Neural cell (in vitro differentiated cells): ENCODE results near the gene VANGL1. TPM values are rescaled to one million over a fixed set of nuclear protein-coding genes. Genes with fewer than 3 reads are reported as not detected.

Experiments used
- H2AFZ ChIP-seq: fragments of 200-600, 300-800 bp; sonication (generic), shearing (Covaris generic); 2 replicates; pipeline ENCODE4 v1.6.0; 2014; ENCODE audit warnings: low read depth, mild to moderate bottlenecking, antibody characterized with exemption, low read length, moderate library complexity
- H3F3A ChIP-seq: fragments of 200-600 bp; shearing (Covaris generic); 2 replicates; pipeline ENCODE4 v1.6.1; 2016; ENCODE audit warnings: mild to moderate bottlenecking, moderate library complexity, mixed read lengths, antibody characterized with exemption, low read length; ENCODE audit not compliant: insufficient read depth, poor library complexity, severe bottlenecking
- H3K27ac ChIP-seq: fragments of 200-600, 300-800 bp; sonication (generic), shearing (Covaris generic); 2 replicates; pipeline ENCODE4 v1.5.1; 2014; ENCODE audit warnings: mild to moderate bottlenecking, low read length, moderate library complexity
- H3K27me3 ChIP-seq: fragments of 300-800, 200-600 bp; sonication (generic), shearing (Covaris generic); 2 replicates; pipeline ENCODE4 v1.6.0; 2014; ENCODE audit warnings: mild to moderate bottlenecking, low read depth, low read length, moderate library complexity; ENCODE audit not compliant: insufficient read depth
- H3K36me3 ChIP-seq: fragments of 300-800, 200-600 bp; sonication (generic), shearing (Covaris generic); 2 replicates; pipeline ENCODE4 v1.5.1; 2014; ENCODE audit warnings: mild to moderate bottlenecking, antibody characterized with exemption, low read length, moderate library complexity; ENCODE audit not compliant: insufficient read depth
- H3K4me2 ChIP-seq: fragments of 300-800, 200-600 bp; sonication (generic), shearing (Covaris generic); 2 replicates; pipeline ENCODE4 v1.6.0; 2014; ENCODE audit warnings: mild to moderate bottlenecking, low read length
- H3K4me3 ChIP-seq: fragments of 300-800, 200-600 bp; sonication (generic), shearing (Covaris generic); 2 replicates; pipeline ENCODE4 v1.5.1; 2014; ENCODE audit warnings: mild to moderate bottlenecking, low read length, moderate library complexity
- H3K79me2 ChIP-seq: fragments of 200-600 bp; shearing (Covaris generic); replicated peaks from 2 replicates; pipeline ENCODE4 v1.6.0; 2014; ENCODE audit warnings: mild to moderate bottlenecking, low read length, moderate library complexity; ENCODE audit not compliant: insufficient read depth
- H3K9ac ChIP-seq: fragments of 300-800, 200-600 bp; sonication (generic), shearing (Covaris generic); 2 replicates; pipeline ENCODE4 v1.6.1; 2016; ENCODE audit warnings: mild to moderate bottlenecking, low read length, mixed read lengths
- H3K9me2 ChIP-seq: fragments of 200-600 bp; shearing (Covaris generic); 2 replicates; pipeline ENCODE4 v1.6.1; 2016; ENCODE audit warnings: mild to moderate bottlenecking, low read length, mixed read lengths; ENCODE audit not compliant: insufficient read depth
- H3K9me3 ChIP-seq: fragments of 200-600, 300-800 bp; sonication (generic), shearing (Covaris generic); 2 replicates; pipeline ENCODE4 v1.6.1; 2016; ENCODE audit warnings: mild to moderate bottlenecking, mixed run types, low read length, moderate library complexity, mixed read lengths
- H4K20me1 ChIP-seq: fragments of 200-600 bp; shearing (Covaris generic); 2 replicates; pipeline ENCODE4 v1.6.1; 2016; ENCODE audit warnings: mild to moderate bottlenecking, mixed run types; ENCODE audit not compliant: insufficient read depth
- EP300 ChIP-seq: fragments of 450-650 bp; conservative IDR thresholded peaks from 2 replicates; pipeline ENCODE4 v1.6.1; 2014; ENCODE audit warnings: antibody characterized with exemption, mild to moderate bottlenecking, moderate library complexity; ENCODE audit not compliant: poor library complexity, severe bottlenecking
- EZH2 ChIP-seq: fragments of 200-600, 300-800 bp; shearing (Covaris generic), sonication (generic); IDR thresholded peaks from 2 replicates; pipeline ENCODE4 v1.6.1; 2014; ENCODE audit warnings: antibody characterized with exemption, low read length, borderline replicate concordance, mild to moderate bottlenecking; ENCODE audit not compliant: insufficient read depth, poor library complexity, severe bottlenecking
- MXI1 ChIP-seq: fragments of 450-650 bp; conservative IDR thresholded peaks from 2 replicates; pipeline ENCODE4 v1.6.1; 2014; ENCODE audit warnings: antibody characterized with exemption, mild to moderate bottlenecking; ENCODE audit not compliant: poor library complexity, severe bottlenecking
- POLR2AphosphoS5 ChIP-seq: IDR thresholded peaks from 2 replicates; pipeline ENCODE4 v1.6.1; 2012
- RAD21 ChIP-seq: fragments of 450-650 bp; conservative IDR thresholded peaks from 2 replicates; pipeline ENCODE4 v1.6.1; 2014; ENCODE audit warnings: antibody characterized with exemption, mild to moderate bottlenecking, moderate library complexity
- SMC3 ChIP-seq: fragments of 450-650 bp; conservative IDR thresholded peaks from 2 replicates; pipeline ENCODE4 v1.6.1; 2014; ENCODE audit warnings: antibody characterized with exemption, mild to moderate bottlenecking, moderate library complexity; ENCODE audit not compliant: poor library complexity
- TAF1 ChIP-seq: IDR thresholded peaks from 2 replicates; pipeline ENCODE4 v1.6.1; 2012; ENCODE audit warnings: low read depth
- polyA plus RNA-seq: library from polyadenylated mRNA; depleted of rRNA; stranded (reverse); fragments of >200 nt; gene quantifications from 2 replicates; pipeline ENCODE4 v1.2.3, GENCODE V29; 2014
- TF ChIP-seq, protein P1 (sequence below): IDR thresholded peaks from 2 replicates; pipeline ENCODE4 v1.6.1; 2012; ENCODE audit warnings: borderline replicate concordance
- TF ChIP-seq, protein P2 (sequence below): fragments of 450-650 bp; IDR thresholded peaks from 2 replicates; pipeline ENCODE4 v1.5.1; 2014; ENCODE audit warnings: antibody characterized with exemption, mild to moderate bottlenecking, moderate library complexity; ENCODE audit not compliant: poor library complexity, severe bottlenecking

Gene VANGL1
- polyA plus RNA-seq, 1 donor from 2014 or later = 0.53 TPM

DNA sequence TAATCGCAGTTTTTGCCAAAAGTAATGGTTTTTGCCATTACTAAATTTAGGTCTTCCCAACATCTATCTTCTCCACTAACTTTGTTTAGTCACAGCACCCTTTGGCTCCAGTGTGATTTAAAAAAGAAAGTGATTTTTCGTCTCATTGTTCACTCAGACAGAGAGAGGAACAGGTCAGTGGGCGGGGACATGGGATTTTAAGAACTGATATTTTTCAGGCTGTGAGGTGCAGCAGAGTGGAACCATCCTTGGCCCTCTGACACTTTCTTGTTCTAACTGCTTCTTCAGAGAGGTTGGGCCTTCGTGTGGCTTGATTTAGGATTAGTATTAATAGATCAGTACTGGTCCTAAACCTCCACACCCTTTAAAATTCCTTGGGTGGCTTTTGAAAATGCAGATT lies 88.0 kb downstream of the VANGL1 start:
- Histone ChIP-seq H3K79me2 (no peaks in the 10 kb centered on the region), H3K27ac (no peak overlapping the region), H3K4me2 (no peak overlapping the region), H3F3A (no peaks in the 10 kb centered on the region), H3K9ac (no peak overlapping the region), H3K36me3 (no peaks in the 10 kb centered on the region), H3K9me2 (no peaks in the 10 kb centered on the region), H3K27me3 (no peaks in the 10 kb centered on the region), H3K9me3 (no peaks in the 10 kb centered on the region), H4K20me1 (no peaks in the 10 kb centered on the region), H2AFZ (no peak overlapping the region), H3K4me3 (no peak overlapping the region)
- TF ChIP-seq MXI1 (no peak), EZH2 (no peak), SMC3 (no peak), TAF1 (no peak), POLR2AphosphoS5 (no peak)
- TF ChIP-seq, protein P1, sequence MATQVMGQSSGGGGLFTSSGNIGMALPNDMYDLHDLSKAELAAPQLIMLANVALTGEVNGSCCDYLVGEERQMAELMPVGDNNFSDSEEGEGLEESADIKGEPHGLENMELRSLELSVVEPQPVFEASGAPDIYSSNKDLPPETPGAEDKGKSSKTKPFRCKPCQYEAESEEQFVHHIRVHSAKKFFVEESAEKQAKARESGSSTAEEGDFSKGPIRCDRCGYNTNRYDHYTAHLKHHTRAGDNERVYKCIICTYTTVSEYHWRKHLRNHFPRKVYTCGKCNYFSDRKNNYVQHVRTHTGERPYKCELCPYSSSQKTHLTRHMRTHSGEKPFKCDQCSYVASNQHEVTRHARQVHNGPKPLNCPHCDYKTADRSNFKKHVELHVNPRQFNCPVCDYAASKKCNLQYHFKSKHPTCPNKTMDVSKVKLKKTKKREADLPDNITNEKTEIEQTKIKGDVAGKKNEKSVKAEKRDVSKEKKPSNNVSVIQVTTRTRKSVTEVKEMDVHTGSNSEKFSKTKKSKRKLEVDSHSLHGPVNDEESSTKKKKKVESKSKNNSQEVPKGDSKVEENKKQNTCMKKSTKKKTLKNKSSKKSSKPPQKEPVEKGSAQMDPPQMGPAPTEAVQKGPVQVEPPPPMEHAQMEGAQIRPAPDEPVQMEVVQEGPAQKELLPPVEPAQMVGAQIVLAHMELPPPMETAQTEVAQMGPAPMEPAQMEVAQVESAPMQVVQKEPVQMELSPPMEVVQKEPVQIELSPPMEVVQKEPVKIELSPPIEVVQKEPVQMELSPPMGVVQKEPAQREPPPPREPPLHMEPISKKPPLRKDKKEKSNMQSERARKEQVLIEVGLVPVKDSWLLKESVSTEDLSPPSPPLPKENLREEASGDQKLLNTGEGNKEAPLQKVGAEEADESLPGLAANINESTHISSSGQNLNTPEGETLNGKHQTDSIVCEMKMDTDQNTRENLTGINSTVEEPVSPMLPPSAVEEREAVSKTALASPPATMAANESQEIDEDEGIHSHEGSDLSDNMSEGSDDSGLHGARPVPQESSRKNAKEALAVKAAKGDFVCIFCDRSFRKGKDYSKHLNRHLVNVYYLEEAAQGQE = no peak
- TF ChIP-seq, protein P2, sequence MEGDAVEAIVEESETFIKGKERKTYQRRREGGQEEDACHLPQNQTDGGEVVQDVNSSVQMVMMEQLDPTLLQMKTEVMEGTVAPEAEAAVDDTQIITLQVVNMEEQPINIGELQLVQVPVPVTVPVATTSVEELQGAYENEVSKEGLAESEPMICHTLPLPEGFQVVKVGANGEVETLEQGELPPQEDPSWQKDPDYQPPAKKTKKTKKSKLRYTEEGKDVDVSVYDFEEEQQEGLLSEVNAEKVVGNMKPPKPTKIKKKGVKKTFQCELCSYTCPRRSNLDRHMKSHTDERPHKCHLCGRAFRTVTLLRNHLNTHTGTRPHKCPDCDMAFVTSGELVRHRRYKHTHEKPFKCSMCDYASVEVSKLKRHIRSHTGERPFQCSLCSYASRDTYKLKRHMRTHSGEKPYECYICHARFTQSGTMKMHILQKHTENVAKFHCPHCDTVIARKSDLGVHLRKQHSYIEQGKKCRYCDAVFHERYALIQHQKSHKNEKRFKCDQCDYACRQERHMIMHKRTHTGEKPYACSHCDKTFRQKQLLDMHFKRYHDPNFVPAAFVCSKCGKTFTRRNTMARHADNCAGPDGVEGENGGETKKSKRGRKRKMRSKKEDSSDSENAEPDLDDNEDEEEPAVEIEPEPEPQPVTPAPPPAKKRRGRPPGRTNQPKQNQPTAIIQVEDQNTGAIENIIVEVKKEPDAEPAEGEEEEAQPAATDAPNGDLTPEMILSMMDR = no peak

DNA sequence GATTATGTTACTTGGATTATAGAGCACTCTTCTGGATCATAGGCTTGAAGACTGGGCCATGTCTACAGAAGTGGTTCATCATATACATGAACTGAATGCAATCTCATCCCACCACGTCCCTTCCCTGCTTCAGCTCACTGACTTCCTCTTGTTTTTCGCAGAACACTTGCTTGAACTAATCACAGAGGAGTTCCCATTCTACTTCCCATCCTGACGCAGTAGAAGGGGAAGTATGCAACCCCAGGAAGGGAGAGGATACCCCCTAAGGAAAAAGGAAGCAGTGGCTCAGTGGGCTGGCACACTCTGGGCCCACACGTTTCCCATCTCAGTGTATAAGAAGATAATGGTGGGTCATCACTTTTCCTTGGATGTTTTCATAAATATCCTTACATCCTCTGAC lies 90.5 kb downstream of the VANGL1 start:
- Histone ChIP-seq H3K4me2 (no peak overlapping the region), H3K9me2 (no peaks in the 10 kb centered on the region), H2AFZ (no peak overlapping the region), H3K4me3 (no peak overlapping the region), H3F3A (no peaks in the 10 kb centered on the region), H3K9me3 (no peaks in the 10 kb centered on the region), H3K27me3 (no peaks in the 10 kb centered on the region), H3K27ac (no peak overlapping the region), H4K20me1 (no peaks in the 10 kb centered on the region), H3K9ac (no peak overlapping the region), H3K79me2 (no peaks in the 10 kb centered on the region), H3K36me3 (no peaks in the 10 kb centered on the region)
- TF ChIP-seq SMC3 (no peak), MXI1 (no peak), RAD21 (no peak), POLR2AphosphoS5 (no peak), EP300 (no peak), TAF1 (no peak), EZH2 (no peak)
- TF ChIP-seq, protein P2 = no peak
- TF ChIP-seq, protein P1 = no peak
